GM21526 (cell line): Measurements from ENCODE around the gene CLUH.
"Not testable (repeated sequence)": the region's sequence is repeated elsewhere in the genome, so short reads cannot be mapped to it uniquely, and the experiment has no call there.

Experiments used
- ATAC-seq: cut with Tn5 transposase; IDR thresholded peaks from one replicate; pipeline ENCODE4 v1.9.1; 2021; ENCODE audit warnings: moderate library complexity; ENCODE audit not compliant: unreplicated experiment, low FRiP score

The CLUH gene

DNA sequence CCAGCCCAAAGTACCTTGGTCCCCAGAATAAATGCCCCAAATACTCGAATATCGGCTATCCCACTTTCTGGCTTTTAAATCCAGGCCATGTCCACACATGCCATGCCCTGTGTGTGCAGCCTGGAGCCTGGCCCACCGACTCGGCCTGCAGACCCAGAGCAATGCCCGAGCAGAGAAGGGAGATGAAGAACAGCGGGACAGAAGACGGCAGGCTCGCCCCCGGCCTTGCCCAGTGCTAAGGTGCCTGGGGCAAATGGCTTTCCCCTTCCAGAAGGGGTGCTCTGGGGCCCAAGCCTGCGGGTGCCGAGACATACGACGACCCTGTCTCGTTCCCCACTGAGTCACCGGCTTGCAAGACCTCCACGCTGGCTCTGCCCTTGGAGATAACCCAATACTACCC, 8.0 kb downstream of the CLUH start:
- ATAC-seq = no peak

- ATAC-seq = no peak
Measured at GRCh38 chr17:2703181-2703580, 8.4 kb downstream of the CLUH start.

GRCh38 chr17:2701996-2702741, 9.4 kb downstream of the CLUH start:
- ATAC-seq = no peak

- ATAC-seq = no peak
Measured at GRCh38 chr17:2701161-2701995, 10.2 kb downstream of the CLUH start.

DNA sequence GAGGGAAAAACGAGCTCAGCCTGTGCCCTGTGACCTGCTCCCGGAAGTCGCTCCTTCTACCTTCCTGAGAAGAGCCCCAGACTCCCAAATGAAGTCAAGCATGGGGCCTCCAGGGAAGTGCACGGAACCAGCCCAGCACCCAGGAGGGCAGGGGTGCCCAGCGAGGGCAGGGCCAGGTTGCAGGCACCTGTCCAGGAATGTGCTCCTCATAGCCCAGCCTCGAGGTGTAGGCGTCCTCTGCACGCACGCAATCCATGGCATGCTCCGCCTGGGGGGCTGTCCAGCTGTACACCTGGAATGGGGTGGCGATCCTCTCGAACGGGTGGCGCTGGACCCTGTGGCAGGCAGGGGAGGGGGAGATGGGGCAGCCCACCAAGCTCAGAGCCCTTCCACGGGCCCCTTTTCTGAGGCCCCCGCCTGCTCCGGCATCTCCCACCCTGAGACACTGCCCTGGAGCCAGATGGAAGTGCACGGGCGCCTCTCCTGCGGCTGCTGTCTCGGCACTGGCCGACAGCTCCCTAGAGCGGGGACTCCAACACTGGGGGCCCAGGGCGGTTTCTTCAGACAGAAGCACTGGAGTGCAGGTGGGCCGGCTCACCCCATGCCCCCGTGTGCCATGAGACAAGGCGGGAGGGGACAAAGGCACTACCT, 10.9 kb downstream of the CLUH start:
- ATAC-seq = no peak

DNA sequence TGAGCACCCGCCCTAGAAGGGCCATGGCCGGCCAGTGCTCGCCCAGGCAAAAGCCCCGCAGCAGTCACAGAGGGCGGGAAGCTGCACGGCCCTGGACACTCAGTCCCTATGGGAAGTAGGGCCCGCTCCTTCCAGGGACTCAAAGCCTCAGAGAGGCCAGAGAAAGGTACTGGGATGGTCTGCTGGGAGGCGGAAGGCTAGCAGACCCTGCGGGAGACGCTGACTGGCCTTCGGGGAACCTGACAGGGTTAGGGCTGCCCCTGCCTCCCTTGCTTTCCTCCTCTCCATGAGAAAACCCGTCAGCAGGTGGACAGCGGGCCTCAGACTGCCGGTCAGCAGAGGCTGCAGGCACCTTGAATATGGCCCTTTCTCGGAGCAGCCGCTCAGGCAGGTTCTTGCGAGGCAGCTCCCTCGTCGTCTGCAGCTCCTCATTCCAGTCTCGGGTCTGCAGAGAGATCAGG, 11.5 kb downstream of the CLUH start:
- no peak for ATAC-seq

DNA sequence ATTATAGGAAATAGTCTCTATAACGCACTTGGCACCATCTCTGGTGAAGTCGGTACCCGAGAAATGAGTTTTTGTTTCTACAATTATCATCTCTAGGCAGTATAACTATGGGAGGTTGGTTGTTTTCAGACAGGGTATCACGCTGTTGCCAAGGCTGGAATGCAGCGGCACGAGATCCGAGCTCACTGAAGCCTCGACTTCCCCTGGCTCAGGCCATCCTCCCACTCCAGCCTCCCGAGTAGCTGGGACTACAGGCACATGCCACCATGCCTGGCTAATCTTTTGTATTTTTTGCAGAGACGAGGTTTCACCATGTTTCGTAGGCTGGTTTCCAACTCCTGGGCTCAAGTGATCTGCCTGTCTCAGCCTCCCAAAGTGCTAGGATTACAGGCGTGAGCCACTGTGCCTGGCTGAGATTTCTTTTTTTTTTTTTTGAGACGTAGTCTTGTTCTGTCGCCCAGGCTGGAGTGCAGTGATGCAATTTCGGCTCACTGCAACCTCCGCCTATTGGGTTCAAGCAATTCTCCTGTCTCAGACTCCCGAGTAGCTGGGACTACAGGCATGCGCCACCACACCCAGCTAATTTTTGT, 12.3 kb downstream of the CLUH start:
- not testable (repeated sequence) for ATAC-seq

DNA sequence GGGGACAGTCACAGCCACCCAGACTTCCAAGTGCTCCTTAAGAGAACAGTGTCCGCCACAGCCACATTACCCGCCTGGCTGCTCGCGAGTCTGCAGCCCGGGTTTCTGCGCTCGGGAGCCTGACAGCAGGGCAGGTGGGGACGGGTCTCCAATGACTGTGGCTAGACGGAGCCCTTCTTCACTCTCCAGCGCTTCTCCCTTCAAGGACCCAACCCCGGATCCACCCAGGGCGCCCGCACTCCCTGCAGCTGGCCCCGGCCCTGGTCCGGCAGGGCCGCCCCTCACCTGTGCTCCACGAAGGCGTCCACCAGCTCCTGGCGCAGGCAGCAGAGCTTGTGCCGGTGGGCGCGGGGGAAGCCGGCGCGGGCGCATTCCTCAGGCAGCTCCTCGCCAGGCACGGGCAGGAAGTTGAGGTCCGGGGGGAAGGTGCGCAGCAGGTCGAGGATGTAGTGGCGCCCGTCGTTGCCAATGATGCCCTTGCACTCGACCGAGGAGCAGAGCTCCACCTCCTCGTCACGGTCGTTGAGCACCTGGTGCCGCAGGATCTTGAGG, 13.9 kb downstream of the CLUH start:
- no peak for ATAC-seq

GRCh38 chr17:2695961-2696760, 15.4 kb downstream of the CLUH start:
- ATAC-seq = no peak

DNA sequence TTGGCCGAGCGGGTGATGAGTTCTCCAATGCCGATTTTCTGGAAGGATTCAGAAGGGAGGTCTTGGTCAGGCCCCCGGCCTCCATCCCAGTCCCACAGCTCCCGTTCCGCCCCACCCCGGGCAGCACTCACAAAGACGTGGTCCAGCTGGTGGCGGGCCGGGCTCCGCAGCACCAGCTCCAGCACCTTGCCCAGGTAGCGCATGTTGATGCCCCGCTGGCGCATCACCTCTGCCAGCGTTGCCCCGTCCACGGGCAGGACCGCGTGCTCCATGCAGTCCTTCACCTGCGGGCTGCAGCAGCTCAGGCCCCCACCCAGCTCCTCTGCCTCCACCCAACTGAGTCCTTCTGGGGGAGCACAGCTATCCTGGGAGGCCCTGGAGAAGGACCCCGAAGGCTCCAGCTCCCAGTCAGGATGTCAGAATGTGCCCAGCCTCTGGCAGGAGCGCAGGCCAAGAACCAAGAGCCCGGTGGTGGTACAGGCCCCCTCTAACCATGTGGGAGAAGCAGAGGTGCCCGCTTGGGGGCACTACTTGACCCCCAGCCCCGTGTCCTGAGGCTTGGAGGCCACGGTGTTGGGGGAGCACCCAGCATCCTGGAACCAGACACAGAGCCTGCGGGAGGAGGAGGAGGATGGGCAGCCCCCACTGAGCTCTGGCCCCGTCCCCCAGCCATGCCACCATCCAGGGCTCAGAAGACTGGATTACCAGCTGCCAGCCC, 16.2 kb downstream of the CLUH start:
- ATAC-seq = no peak

- ATAC-seq = no peak
Measured at GRCh38 chr17:2694381-2695242, 17.0 kb downstream of the CLUH start.

- no peak for ATAC-seq
Measured at GRCh38 chr17:2693561-2694380, 17.8 kb downstream of the CLUH start.

DNA sequence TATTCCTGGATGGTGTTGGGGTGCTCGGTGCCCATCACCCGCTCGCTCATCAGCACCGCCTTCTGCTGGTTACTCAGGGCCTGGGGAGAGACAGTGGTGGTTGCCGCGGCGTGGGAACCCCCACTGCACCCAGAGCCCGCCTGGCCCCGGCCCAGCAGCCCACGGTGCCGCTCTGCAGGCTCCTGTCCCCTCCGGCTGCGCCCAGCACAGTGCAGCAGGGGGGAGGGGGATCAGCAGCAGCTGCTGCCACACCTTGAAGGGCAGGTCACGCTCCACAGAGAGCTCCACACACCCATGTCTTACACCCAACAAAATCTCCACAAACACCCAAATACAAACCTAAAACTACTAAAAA, 18.8 kb downstream of the CLUH start:
- ATAC-seq = no peak

DNA sequence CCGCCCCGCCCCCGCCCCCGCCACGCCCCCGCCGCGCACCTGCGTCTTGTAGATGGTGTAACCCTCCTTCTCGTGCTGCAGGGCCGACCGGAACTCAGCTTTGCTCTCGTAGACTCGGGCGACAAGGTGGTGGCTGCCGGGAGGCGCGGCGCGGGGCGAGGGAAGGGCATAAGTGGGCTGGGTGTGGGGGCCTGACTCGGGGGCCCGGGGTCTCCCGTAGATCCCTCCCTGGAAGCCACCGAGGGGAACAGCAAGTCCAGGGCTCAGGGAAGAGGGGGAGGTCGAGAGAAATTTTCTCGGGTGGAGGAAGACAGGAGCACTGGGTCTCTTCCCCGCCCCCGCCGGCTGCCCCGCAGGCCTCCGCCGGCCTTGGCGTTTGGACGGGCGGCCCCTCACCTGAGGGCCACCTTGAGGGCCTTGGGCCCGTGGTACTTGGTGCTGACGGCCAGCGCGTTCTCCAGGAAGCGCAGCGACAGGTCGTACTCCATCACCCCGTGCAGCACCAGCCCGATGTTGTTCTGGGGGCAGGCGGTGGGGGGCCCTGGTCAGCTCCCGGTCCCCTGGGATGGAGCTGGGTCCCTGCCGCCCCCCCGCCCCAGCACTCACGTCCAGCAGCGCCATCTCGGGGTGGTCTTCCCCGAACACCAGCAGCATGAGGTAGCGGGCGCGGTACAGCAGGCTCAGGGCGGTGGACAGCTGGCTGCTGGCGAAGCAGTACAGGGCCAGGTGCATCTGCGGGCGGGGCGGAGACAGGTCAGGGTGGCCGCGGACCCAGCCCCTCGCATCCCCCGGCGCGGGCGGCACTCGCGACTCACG, 19.4 kb downstream of the CLUH start:
- ATAC-seq = no peak

DNA sequence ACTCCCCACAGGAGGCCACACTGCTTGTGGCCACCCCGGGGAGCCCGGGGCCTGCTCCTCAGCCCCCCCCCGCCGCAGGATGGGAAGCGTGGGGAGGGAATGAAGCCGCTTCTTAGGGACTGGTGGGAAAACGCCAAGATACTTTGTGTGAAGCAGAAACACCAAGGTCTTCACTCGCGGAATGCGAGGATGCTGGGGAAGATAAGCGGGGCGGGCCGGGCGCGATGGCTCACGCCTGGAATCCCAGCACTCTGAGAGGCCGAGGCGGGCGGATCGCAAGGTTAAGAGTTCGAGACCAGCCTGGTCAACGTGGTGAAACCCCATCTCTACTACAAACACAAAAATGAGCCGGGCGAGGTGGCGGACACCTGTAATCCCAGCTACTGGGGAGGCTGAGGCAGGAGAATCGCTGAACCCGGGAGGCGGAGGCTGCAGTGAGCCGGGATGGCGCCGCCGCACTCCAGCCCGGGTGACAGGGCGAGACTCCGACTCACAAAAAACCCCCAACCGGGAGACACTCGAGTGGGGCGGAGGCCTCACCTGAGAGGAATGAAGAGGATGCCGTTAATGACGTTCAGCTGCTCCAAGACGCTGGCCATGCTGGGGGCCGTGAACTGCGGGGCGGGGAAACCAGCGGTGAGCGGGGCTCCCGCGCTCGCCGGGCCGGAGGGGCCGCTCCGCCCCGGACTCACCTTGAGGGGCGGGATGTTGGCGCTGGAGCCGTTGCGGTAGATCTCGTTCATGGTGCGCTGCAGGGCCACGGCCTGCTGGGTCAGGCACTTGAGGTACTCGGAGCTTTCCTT, 20.3 kb downstream of the CLUH start:
- no peak for ATAC-seq
